H1 (cell line): ENCODE measurements around the gene LPP. TPM values are rescaled to one million over a fixed set of nuclear protein-coding genes. Genes with fewer than 3 reads are reported as not detected.

Source experiments
- CTCF ChIA-PET: fragments of 300-600 bp; sonication (Branson Sonifier 250); formaldehyde crosslinking; loops from one replicate; lab custom pipeline; 2021; ENCODE audit not compliant: partially characterized antibody; lab: Charles Lee
- POLR2A ChIA-PET: fragments of 300-600 bp; sonication (Branson Sonifier 250); formaldehyde crosslinking; loops from one replicate; lab custom pipeline; 2021; ENCODE audit warnings: inconsistent platforms; ENCODE audit not compliant: partially characterized antibody; lab: Charles Lee
- DNase-seq, 2 experiments: peaks; one replicate each; pipeline versions ENCODE4 v3.0.0 to v3.0.0-alpha.2; 2010 to 2022; ENCODE audit warnings: low spot score in 2 of 2, low read depth in 1 of 2, mixed read lengths in 1 of 2
- FAIRE-seq: peaks from 2 replicates; lab custom pipeline; 2011; peaks lifted over from hg19 to GRCh38; lab: Jason Lieb, UNC
- H2AFZ ChIP-seq: 2 replicates; pipeline ENCODE4 v1.8.1; 2012; ENCODE audit warnings: low read length, inconsistent platforms
- H2AK5ac ChIP-seq: 2 replicates; pipeline ENCODE4 v1.6.1; 2013; ENCODE audit warnings: low read depth, low read length
- H2BK120ac ChIP-seq: replicated peaks from 2 replicates; pipeline ENCODE3; 2013; ENCODE audit warnings: low read depth, low read length, inconsistent platforms
- H2BK12ac ChIP-seq: 2 replicates; pipeline ENCODE4 v1.6.1; 2013; ENCODE audit warnings: low read depth, low read length
- H2BK15ac ChIP-seq: 2 replicates; pipeline ENCODE4 v1.6.1; 2013; ENCODE audit warnings: low read length
- H2BK20ac ChIP-seq: 2 replicates; pipeline ENCODE4 v1.6.1; 2013; ENCODE audit warnings: low read length
- H2BK5ac ChIP-seq: 2 replicates; pipeline ENCODE4 v1.6.1; 2013; ENCODE audit warnings: low read depth, low read length
- H3K14ac ChIP-seq: 2 replicates; pipeline ENCODE4 v1.6.1; 2013; ENCODE audit warnings: inconsistent platforms; ENCODE audit not compliant: insufficient read length
- H3K18ac ChIP-seq: 2 replicates; pipeline ENCODE4 v1.6.1; 2013; ENCODE audit warnings: low read length; ENCODE audit errors: extremely low read depth
- H3K23ac ChIP-seq: 2 replicates; pipeline ENCODE4 v1.6.1; 2013; ENCODE audit warnings: inconsistent platforms; ENCODE audit not compliant: insufficient read length
- H3K23me2 ChIP-seq: 2 replicates; pipeline ENCODE4 v1.6.1; 2013; ENCODE audit warnings: low read depth, low read length
- H3K27ac ChIP-seq: 2 replicates; pipeline ENCODE4 v1.6.1; 2011; ENCODE audit warnings: low read depth, low read length, inconsistent platforms
- H3K27me3 ChIP-seq, 4 experiments: replicated peaks in 1 of 4; 1 replicate in 1 of 4; 2 replicates in 3 of 4; pipeline versions ENCODE4 v1.6.1 to v1.8.1; 2011 to 2013; ENCODE audit warnings: low read length in 3 of 4, mild to moderate bottlenecking in 3 of 4, inconsistent platforms in 2 of 4, mixed read lengths in 2 of 4, moderate library complexity in 1 of 4; ENCODE audit not compliant: control insufficient read depth in 3 of 4, insufficient read depth in 3 of 4; ENCODE audit errors: extremely low read depth in 1 of 4
- H3K36me3 ChIP-seq, 4 experiments: 2 replicates each; pipeline versions ENCODE4 v1.6.1 to v1.8.1; 2011 to 2013; ENCODE audit warnings: mild to moderate bottlenecking in 4 of 4, low read length in 3 of 4, moderate library complexity in 2 of 4, control low read depth in 1 of 4, inconsistent platforms in 1 of 4; ENCODE audit not compliant: insufficient read depth in 4 of 4, control insufficient read depth in 2 of 4
- H3K4ac ChIP-seq: replicated peaks from 2 replicates; pipeline ENCODE3; 2013; ENCODE audit warnings: low read length, low read depth, mixed read lengths, inconsistent platforms; ENCODE audit not compliant: insufficient read length
- H3K4me1 ChIP-seq, 4 experiments: replicated peaks in 1 of 4; 1 replicate in 1 of 4; 2 replicates in 3 of 4; pipeline versions ENCODE4 v1.6.1 to v1.8.1; 2011 to 2013; ENCODE audit warnings: low read length in 3 of 4, inconsistent platforms in 2 of 4, mixed read lengths in 1 of 4; ENCODE audit not compliant: insufficient read depth in 4 of 4, control insufficient read depth in 3 of 4
- H3K4me2 ChIP-seq, 2 experiments: 2 replicates each; pipeline versions ENCODE4 v1.6.1 to v1.8.1; 2011 to 2013; ENCODE audit warnings: low read depth in 2 of 2, low read length in 2 of 2, control low read depth in 1 of 2, inconsistent platforms in 1 of 2, mild to moderate bottlenecking in 1 of 2; ENCODE audit not compliant: insufficient read depth in 1 of 2
- H3K4me3 ChIP-seq, 4 experiments: fragments of 200-600, 300-600 bp in 1 of 4; sonication (generic), shearing (Covaris generic), sonication (Bioruptor Twin) in 1 of 4; 2 replicates each; pipeline versions ENCODE4 v1.5.1 to v1.8.1; 2011 to 2016; ENCODE audit warnings: low read length in 4 of 4, low read depth in 3 of 4, control low read depth in 2 of 4, inconsistent platforms in 2 of 4, mild to moderate bottlenecking in 2 of 4, mixed read lengths in 1 of 4, moderate library complexity in 1 of 4; ENCODE audit not compliant: insufficient read depth in 2 of 4; ENCODE audit errors: extremely low read depth in 1 of 4
- H3K56ac ChIP-seq: replicated peaks from 2 replicates; pipeline ENCODE3; 2013; ENCODE audit warnings: low read depth, mild to moderate bottlenecking, mixed read lengths, low read length, inconsistent platforms; ENCODE audit not compliant: insufficient read length
- H3K79me1 ChIP-seq: 2 replicates; pipeline ENCODE4 v1.6.1; 2013; ENCODE audit warnings: low read depth, low read length, control low read depth
- H3K79me2 ChIP-seq, 2 experiments: 2 replicates each; pipeline versions ENCODE4 v1.6.1 to v1.8.1; 2012 to 2013; ENCODE audit warnings: low read length in 2 of 2, mild to moderate bottlenecking in 2 of 2, inconsistent platforms in 1 of 2; ENCODE audit not compliant: insufficient read depth in 2 of 2, control insufficient read depth in 1 of 2
- H3K9ac ChIP-seq, 4 experiments: replicated peaks in 1 of 4; 1 replicate in 1 of 4; 2 replicates in 3 of 4; pipeline versions ENCODE4 v1.6.1 to v1.8.1; 2011 to 2013; ENCODE audit warnings: low read depth in 3 of 4, low read length in 3 of 4, control low read depth in 2 of 4, mild to moderate bottlenecking in 2 of 4, moderate library complexity in 2 of 4, inconsistent platforms in 1 of 4; ENCODE audit errors: extremely low read depth in 1 of 4
- H3K9me3 ChIP-seq, 2 experiments: 2 replicates each; pipeline versions ENCODE4 v1.6.1 to v1.8.1; 2012 to 2013; ENCODE audit warnings: mild to moderate bottlenecking in 2 of 2, moderate library complexity in 2 of 2, control low read depth in 1 of 2, inconsistent platforms in 1 of 2, low read depth in 1 of 2, low read length in 1 of 2, mixed read lengths in 1 of 2; ENCODE audit not compliant: insufficient read depth in 2 of 2
- H4K20me1 ChIP-seq, 2 experiments: replicated peaks in 1 of 2; 2 replicates each; pipeline versions ENCODE3 to v1.8.1; 2011 to 2013; ENCODE audit warnings: inconsistent platforms in 2 of 2, low read length in 2 of 2, mild to moderate bottlenecking in 1 of 2; ENCODE audit not compliant: insufficient read depth in 2 of 2, control insufficient read depth in 1 of 2
- H4K5ac ChIP-seq: 2 replicates; pipeline ENCODE4 v1.6.1; 2013; ENCODE audit warnings: low read length, low read depth, mixed read lengths, inconsistent platforms; ENCODE audit not compliant: insufficient read length
- H4K8ac ChIP-seq: 2 replicates; pipeline ENCODE4 v1.8.0; 2013; ENCODE audit warnings: mild to moderate bottlenecking, moderate library complexity, low read length, inconsistent platforms; ENCODE audit not compliant: insufficient read depth; ENCODE audit errors: extremely low read depth
- H4K91ac ChIP-seq: replicated peaks from 2 replicates; pipeline ENCODE3; 2013; ENCODE audit warnings: low read length, mixed read lengths, inconsistent platforms; ENCODE audit not compliant: insufficient read length
- CBX8 ChIP-seq: fragments of 300-800, 300-1000 bp; sonication (generic); IDR thresholded peaks from 2 replicates; pipeline ENCODE4 v1.7.1; 2016; ENCODE audit warnings: low read depth, low read length, borderline replicate concordance
- CTBP2 ChIP-seq: IDR thresholded peaks from 2 replicates; pipeline ENCODE4 v1.7.0; 2011; ENCODE audit warnings: borderline replicate concordance, mild to moderate bottlenecking, moderate library complexity, mixed read lengths, low read length; ENCODE audit not compliant: insufficient read depth, insufficient read length
- USF2 ChIP-seq: IDR thresholded peaks from 2 replicates; pipeline ENCODE4 v1.6.1; 2011; ENCODE audit warnings: low read length, improper control_type of control experiment
- ZNF274 ChIP-seq: IDR thresholded peaks from 2 replicates; pipeline ENCODE4 v1.7.0; 2012; ENCODE audit warnings: low read length, borderline replicate concordance; ENCODE audit errors: extremely low read depth
- WGBS, 2 experiments: shearing (Covaris generic) in 1 of 2; methylation state at CpG; one replicate each; pipeline versions ENCODE4 v1.1.6 to v1.1.7; 2013 to 2015; ENCODE audit warnings: low lambda C conversion rate in 2 of 2, mixed read lengths in 2 of 2, inconsistent platforms in 1 of 2, low coverage in 1 of 2, missing lambda C conversion rate in 1 of 2; ENCODE audit not compliant: insufficient replicate concordance in 2 of 2, insufficient coverage in 1 of 2, insufficient read length in 1 of 2; ENCODE audit errors: extremely low coverage in 1 of 2, missing lambda C conversion rate in 1 of 2; 5-methylcytosine and 5-hydroxymethylcytosine counted together
- polyA plus RNA-seq, 7 experiments: library from polyadenylated mRNA; depleted of rRNA in 3 of 7; stranded (reverse) in 5 of 7; unstranded in 2 of 7; fragments of >200 nt in 5 of 7; fragments of 200-250 nt in 2 of 7; gene quantifications; 1 replicate in 5 of 7; 2 replicates in 1 of 7; 4 replicates in 1 of 7; pipeline versions ENCODE4 v1.2.1 to v1.2.3, GENCODE V29; 2011 to 2013; ENCODE audit warnings: missing spikeins in 2 of 7, mixed read lengths in 2 of 7
- total RNA-seq: library from RNA; stranded (reverse); fragmentation: NEBNext Ultra II Directional; extraction: Animal tissue kit (Norgen Biotek cat#: 25700); gene quantifications from 2 replicates; pipeline ENCODE4 v1.2.1, GENCODE V29; 2021

The LPP gene
- total and polyA plus RNA-seq, 2 of the 8 experiments (the other 6 are each of a cell fraction or from before 2014, with no cell fraction given): 10.0 to 53.3 TPM

- ChIA-PET POLR2A (no interaction called here), CTCF (interaction anchor here (1.4 to 6.9 kb wide), 2 partner anchors 10 to 29 kb away, joined by 3 to 49 read pairs; no protein-coding TSS in a partner anchor)
- Histone ChIP-seq H3K4me2 (no peak overlapping the region), H2BK20ac (no peak overlapping the region), H3K4me1 (no peaks in the 10 kb centered on the region), H3K27me3 (no peaks in the 10 kb centered on the region), H4K5ac (no peak overlapping the region), H3K79me2 (no peaks in the 10 kb centered on the region), H3K4ac (no peak overlapping the region), H4K20me1 (no peaks in the 10 kb centered on the region), H4K8ac (no peak overlapping the region), H3K79me1 (no peaks in the 10 kb centered on the region), H2BK120ac (no peak overlapping the region), H3K36me3 (no peaks in the 10 kb centered on the region), H3K23me2 (no peaks in the 10 kb centered on the region), H3K9ac (no peak overlapping the region), H3K14ac (no peak overlapping the region), H2BK12ac (no peak overlapping the region), H3K4me3 (no peak overlapping the region), H2BK5ac (no peak overlapping the region), H2AFZ (no peak overlapping the region), H3K56ac (no peak overlapping the region), H3K9me3 (peaks cover 0 to under 1% of the 10 kb centered on the region in 2 experiments; a peak in 1 of 4 replicates), H3K18ac (no peak overlapping the region), H2AK5ac (no peak overlapping the region), H4K91ac (no peak overlapping the region), H3K27ac (no peak overlapping the region), H2BK15ac (no peak overlapping the region), H3K23ac (no peak overlapping the region)
- no peak for DNase-seq
- WGBS, 2 experiments: 92% methylated on average over 12 of the region's 12 CpGs; no CpG with 5 or more reads in 1 of the 2 experiments
- no peak for FAIRE-seq
- TF ChIP-seq USF2 (no peak), CBX8 (no peak), CTBP2 (no peak), ZNF274 (no peak)
Observed at GRCh38 chr3:188925376-188925775, 771.4 kb downstream of the LPP start.
